Upper lobe of left lung (tissue), 6 donors: ENCODE results near the gene NHLRC2. TPM values are rescaled to one million over a fixed set of nuclear protein-coding genes. Genes with fewer than 3 reads are reported as not detected.
A peak's percentile ranks its signal among the peaks of the same experiment; 100 is the strongest.

Source experiments
- ATAC-seq, 2 donors: fragments of 200-7000 bp; cut with Tn5 transposase; one replicate each; pipeline ENCODE4 v1.9.1; 2022; ENCODE audit warnings: mild to moderate bottlenecking in 2 of 2, moderate library complexity in 2 of 2; ENCODE audit not compliant: low FRiP score in 2 of 2
- DNase-seq, 2 donors: peaks; one replicate each; pipeline ENCODE4 v3.0.0-alpha.2; 2019 to 2020
- H3K27ac ChIP-seq, 4 donors: fragments of 200-600 bp; sonication (generic); one replicate each; pipeline ENCODE4 v1.5.1; 2016 to 2019
- H3K27me3 ChIP-seq, 4 donors: fragments of 200-600 bp; sonication (generic); one replicate each; pipeline ENCODE4 v1.5.1; 2017 to 2019
- H3K36me3 ChIP-seq, 4 donors: fragments of 200-600 bp; sonication (generic); one replicate each; pipeline ENCODE4 v1.5.1; 2016 to 2019
- H3K4me1 ChIP-seq, 4 donors: fragments of 200-600 bp; sonication (generic); one replicate each; pipeline ENCODE4 v1.5.1; 2018 to 2019
- H3K4me3 ChIP-seq, 4 donors: fragments of 200-600 bp; sonication (generic); one replicate each; pipeline ENCODE4 v1.5.1; 2017 to 2019; ENCODE audit warnings: mild to moderate bottlenecking in 2 of 4, moderate library complexity in 1 of 4
- H3K9me3 ChIP-seq, 4 donors: fragments of 200-600 bp; sonication (generic); one replicate each; pipeline ENCODE4 v1.5.1; 2018 to 2019
- CTCF ChIP-seq, 6 experiments: fragments of 450-650 bp in 4 of 6; fragments of 200-600 bp in 2 of 6; sonication (generic) in 2 of 6; IDR thresholded peaks; one replicate each; pipeline ENCODE4 v1.5.1; 2016 to 2019; ENCODE audit warnings: antibody characterized with exemption in 6 of 6
- EP300 ChIP-seq, 4 donors: sonication (generic); formaldehyde crosslinking; IDR thresholded peaks; one replicate each; pipeline ENCODE4 v1.5.1; 2017; ENCODE audit warnings: antibody characterized with exemption in 4 of 4, control low read depth in 2 of 4
- POLR2A ChIP-seq, 4 donors: fragments of 450-650 bp; IDR thresholded peaks; one replicate each; pipeline ENCODE4 v1.5.1; 2016 to 2017; ENCODE audit warnings: antibody characterized with exemption in 4 of 4, mild to moderate bottlenecking in 2 of 4
- POLR2AphosphoS5 ChIP-seq, 2 donors: sonication (generic); formaldehyde crosslinking; IDR thresholded peaks; one replicate each; pipeline ENCODE4 v1.5.1; 2017; ENCODE audit warnings: antibody characterized with exemption in 2 of 2
- WGBS, 2 donors: methylation state at CpG; one replicate each; pipeline ENCODE4 v1.1.5; 2017 to 2018; 5-methylcytosine and 5-hydroxymethylcytosine counted together
- total RNA-seq, 6 donors: library from RNA; depleted of rRNA in 4 of 6; stranded (reverse); fragments of >200 nt in 4 of 6; gene quantifications; one replicate each; pipeline versions ENCODE4 v1.1.0 to v1.2.1, GENCODE V29; 2016 to 2021
- donor health status: DM: no; HTN: no; CAD: no; lungs with moderate emphysema.
- donor health status: DM: no; HTN: yes; CAD: no; lungs with severe emphysema.

Gene NHLRC2
- total RNA-seq, 6 donors from 2014 or later = 24.2 to 55.5 (median 39.7) TPM

DNA sequence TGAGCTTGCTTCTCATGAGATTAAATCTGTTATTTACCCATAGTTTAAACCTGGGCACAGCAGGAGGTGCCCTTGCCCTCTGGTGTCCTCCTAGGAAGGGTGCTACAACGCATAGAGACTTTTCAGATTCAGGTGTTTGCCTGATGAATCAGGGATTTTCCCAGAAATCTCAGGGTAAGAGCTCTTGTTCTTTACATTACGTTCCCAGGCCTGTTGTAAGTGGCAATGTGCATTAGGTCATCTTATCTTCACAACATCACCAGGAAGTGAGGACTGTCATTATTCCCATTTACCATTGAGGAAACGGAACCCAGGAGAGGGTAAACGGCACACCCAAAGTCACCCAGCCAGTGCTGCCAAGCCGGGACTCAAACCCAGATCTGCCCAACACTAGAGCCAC, 73.0 kb downstream of the NHLRC2 start:
- Histone ChIP-seq H3K27me3 (no peaks in the 10 kb centered on the region), H3K4me1 (peaks cover 12 to 36% (median 20%) of the 10 kb centered on the region in 4 donors), H3K4me3 (no peak overlapping the region), H3K36me3 (no peaks in the 10 kb centered on the region), H3K27ac (peak overlapping the region; percentile 4 to 78 (median 40)), H3K9me3 (peaks cover 0 to 4% (median 0%) of the 10 kb centered on the region in 4 donors)
- TF ChIP-seq EP300 (IDR thresholded peaks at IDR 0.05) (peak in 2 of 4 donors; percentile 77 to 90), CTCF (IDR thresholded peaks at IDR 0.05) (peak in 2 of 6 experiments; percentile 16 to 19), POLR2AphosphoS5 (IDR thresholded peaks at IDR 0.05) (peak; percentile 61 to 77), POLR2A (IDR thresholded peaks at IDR 0.05) (no peak)
- ATAC-seq = no peak
- 50 to 57% methylated on average over 5 of the region's 5 CpGs for WGBS, 2 donors
- DNase-seq = no peak

DNA sequence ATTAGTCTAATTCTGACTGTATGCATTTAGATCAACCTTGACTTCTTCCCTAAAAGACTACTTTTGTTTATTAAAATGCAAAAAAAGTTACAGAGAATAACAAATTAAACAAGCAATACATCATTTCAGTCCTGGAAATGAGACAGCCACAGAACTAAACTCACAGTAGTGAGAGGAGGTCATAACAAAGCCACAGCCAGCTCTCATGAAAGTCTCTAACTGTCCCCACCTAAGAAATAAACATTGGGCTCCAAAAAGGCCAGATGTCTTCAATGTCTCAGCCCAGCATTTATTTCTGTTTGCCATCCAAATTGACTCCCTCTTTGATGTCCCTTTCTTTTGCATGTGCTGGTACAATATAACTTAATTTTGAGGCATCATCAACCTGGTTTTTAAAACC, 74.4 kb downstream of the NHLRC2 start:
- Histone ChIP-seq H3K4me3 (no peak overlapping the region), H3K27ac (peak overlapping the region in 1 of 4 donors; percentile 78), H3K9me3 (peaks cover 0 to 4% (median 0%) of the 10 kb centered on the region in 4 donors), H3K27me3 (no peaks in the 10 kb centered on the region), H3K4me1 (peaks cover 6 to 30% (median 18%) of the 10 kb centered on the region in 4 donors), H3K36me3 (no peaks in the 10 kb centered on the region)
- DNase-seq (no peak), ATAC-seq (no peak)
- TF ChIP-seq POLR2A (IDR thresholded peaks at IDR 0.05) (no peak), POLR2AphosphoS5 (IDR thresholded peaks at IDR 0.05) (no peak), CTCF (IDR thresholded peaks at IDR 0.05) (no peak), EP300 (IDR thresholded peaks at IDR 0.05) (no peak)

- peak overlapping the region in 3 of 4 donors; percentile 1 to 78 (median 5) for H3K27ac ChIP-seq
- H3K36me3 ChIP-seq = no peaks in the 10 kb centered on the region
- no peaks in the 10 kb centered on the region for H3K27me3 ChIP-seq
- 77% methylated on average over 6 of the region's 6 CpGs for WGBS, 2 donors
- H3K9me3 ChIP-seq = peaks cover 0 to 4% (median 0%) of the 10 kb centered on the region in 4 donors
- H3K4me1 ChIP-seq = peaks cover 6 to 30% (median 18%) of the 10 kb centered on the region in 4 donors
- DNase-seq (no peak), ATAC-seq (no peak)
- no peak overlapping the region for H3K4me3 ChIP-seq
- TF ChIP-seq CTCF (IDR thresholded peaks at IDR 0.05) (no peak), POLR2AphosphoS5 (IDR thresholded peaks at IDR 0.05) (no peak), EP300 (IDR thresholded peaks at IDR 0.05) (no peak), POLR2A (IDR thresholded peaks at IDR 0.05) (no peak)
Measured at GRCh38 chr10:113929522-113929921, 75.1 kb downstream of the NHLRC2 start.

DNA sequence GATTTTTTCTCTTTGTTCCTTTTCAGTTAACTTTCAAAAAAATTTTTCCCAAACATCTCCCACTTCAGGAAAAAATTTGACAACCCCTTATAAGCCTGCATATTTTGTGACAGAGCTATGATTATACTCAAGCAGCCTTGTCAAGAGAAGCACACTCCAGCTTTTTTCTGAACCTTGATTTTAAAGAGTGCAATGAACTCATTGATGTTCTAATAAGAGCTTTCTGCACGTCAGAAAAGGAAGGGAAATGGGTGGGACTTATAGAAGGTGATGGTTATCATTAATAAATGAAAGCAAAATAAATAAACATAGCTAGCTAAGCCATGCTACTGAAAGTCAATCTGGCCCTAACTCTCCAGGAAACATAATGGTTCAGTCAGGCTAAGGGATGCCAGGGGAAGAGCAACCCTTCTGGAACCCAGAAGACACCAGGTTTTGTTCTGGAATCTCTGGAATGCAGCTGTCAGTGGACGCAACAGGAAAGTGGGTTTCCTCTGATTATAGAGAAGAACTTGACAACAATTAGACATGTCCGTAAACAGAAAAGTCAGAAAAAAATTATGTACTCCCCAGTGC, 76.1 kb downstream of the NHLRC2 start:
- H3K27me3 ChIP-seq = no peaks in the 10 kb centered on the region
- no peak for TF ChIP-seq CTCF (IDR thresholded peaks at IDR 0.05)
- peak in 2 of 4 donors; percentile 51 to 65 for TF ChIP-seq EP300 (IDR thresholded peaks at IDR 0.05)
- TF ChIP-seq POLR2AphosphoS5 (IDR thresholded peaks at IDR 0.05) = peak; percentile 42 to 45
- no peak for TF ChIP-seq POLR2A (IDR thresholded peaks at IDR 0.05)
- peaks cover 6 to 30% (median 18%) of the 10 kb centered on the region in 4 donors for H3K4me1 ChIP-seq
- 51 to 55% methylated on average over 3 of the region's 3 CpGs for WGBS, 2 donors
- no peak for ATAC-seq
- no peaks in the 10 kb centered on the region for H3K9me3 ChIP-seq
- H3K27ac ChIP-seq = peak overlapping the region in 2 of 4 donors; percentile 5 to 78
- no peaks in the 10 kb centered on the region for H3K36me3 ChIP-seq
- no peak for DNase-seq
- no peak overlapping the region for H3K4me3 ChIP-seq

- H3K9me3 ChIP-seq = no peaks in the 10 kb centered on the region
- TF ChIP-seq POLR2A (IDR thresholded peaks at IDR 0.05) = no peak
- no peak for TF ChIP-seq EP300 (IDR thresholded peaks at IDR 0.05)
- TF ChIP-seq POLR2AphosphoS5 (IDR thresholded peaks at IDR 0.05) = no peak
- TF ChIP-seq CTCF (IDR thresholded peaks at IDR 0.05) = no peak
- ATAC-seq (no peak), DNase-seq (no peak)
- peaks cover 3 to 18% (median 4%) of the 10 kb centered on the region in 4 donors for H3K4me1 ChIP-seq
- H3K4me3 ChIP-seq = no peak overlapping the region
- no peaks in the 10 kb centered on the region for H3K27me3 ChIP-seq
- no peaks in the 10 kb centered on the region for H3K36me3 ChIP-seq
- H3K27ac ChIP-seq = peak overlapping the region in 1 of 4 donors; percentile 7
- WGBS, 2 donors = 82 to 88% methylated on average over 1 of the region's 1 CpG
Measured at GRCh38 chr10:113932854-113933253, 78.4 kb downstream of the NHLRC2 start.
